SK-N-SH (cell line): Measurements from ENCODE around the gene HAGH. TPM values are rescaled to one million over a fixed set of nuclear protein-coding genes. Genes with fewer than 3 reads are reported as not detected.

Experiments used
- CTCF ChIA-PET: fragments of 300-600, 350-600 bp; formaldehyde crosslinking; extraction: SDS; loops from one replicate; lab custom pipeline; 2021; lab: Yijun Ruan, JAX
- POLR2A ChIA-PET: fragments of 350-600 bp; sonication (Branson Sonifier 250); formaldehyde crosslinking; extraction: SDS; loops from one replicate; lab custom pipeline; 2020; ENCODE audit warnings: antibody characterized with exemption, inconsistent platforms; lab: Yijun Ruan, JAX
- DNase-seq: peaks from one replicate; pipeline ENCODE4 v3.0.0; 2012
- H2AFZ ChIP-seq: fragments of 200-600 bp; sonication (generic); 2 replicates; pipeline ENCODE4 v1.8.1; 2016; ENCODE audit warnings: antibody characterized with exemption, mild to moderate bottlenecking, low read depth
- H3F3A ChIP-seq: fragments of 200-600 bp; sonication (generic); replicated peaks from 2 replicates; pipeline ENCODE3; 2016; ENCODE audit warnings: antibody characterized with exemption, mild to moderate bottlenecking; ENCODE audit not compliant: insufficient read depth
- H3K27ac ChIP-seq, 2 experiments: fragments of 200-500 bp in 1 of 2; fragments of 200-600 bp in 1 of 2; sonication (Bioruptor generic) in 1 of 2; sonication (generic), shearing (Covaris generic) in 1 of 2; 2 replicates each; pipeline versions ENCODE4 v1.5.1 to v1.6.1; 2014 to 2016; ENCODE audit warnings: low read depth in 2 of 2, inconsistent platforms in 1 of 2, low read length in 1 of 2, mild to moderate bottlenecking in 1 of 2, mixed read lengths in 1 of 2
- H3K27me3 ChIP-seq: fragments of 200-600 bp; sonication (generic), shearing (Covaris generic); 2 replicates; pipeline ENCODE4 v1.6.1; 2016; ENCODE audit warnings: mixed run types; ENCODE audit not compliant: insufficient read depth
- H3K36me3 ChIP-seq, 2 experiments: fragments of 200-500 bp in 1 of 2; fragments of 200-600 bp in 1 of 2; sonication (Bioruptor generic) in 1 of 2; sonication (generic) in 1 of 2; replicated peaks in 1 of 2; 2 replicates each; pipeline versions ENCODE3 to v1.5.1; 2014 to 2016; ENCODE audit warnings: low read length in 1 of 2, mild to moderate bottlenecking in 1 of 2; ENCODE audit not compliant: insufficient read depth in 2 of 2, control insufficient read depth in 1 of 2
- H3K4me1 ChIP-seq, 2 experiments: fragments of 200-500 bp in 1 of 2; fragments of 200-600 bp in 1 of 2; sonication (Bioruptor generic) in 1 of 2; sonication (generic), shearing (Covaris generic) in 1 of 2; 2 replicates each; pipeline versions ENCODE4 v1.5.1 to v1.6.1; 2014 to 2016; ENCODE audit warnings: low read depth in 1 of 2, low read length in 1 of 2, mixed run types in 1 of 2; ENCODE audit not compliant: insufficient read depth in 2 of 2, control insufficient read depth in 1 of 2
- H3K4me2 ChIP-seq: fragments of 200-600 bp; sonication (generic), shearing (Covaris generic); 2 replicates; pipeline ENCODE4 v1.6.1; 2017; ENCODE audit warnings: mixed run types
- H3K4me3 ChIP-seq, 2 experiments: fragments of 200-500 bp in 1 of 2; fragments of 200-600 bp in 1 of 2; sonication (Bioruptor generic) in 1 of 2; sonication (generic), shearing (Covaris generic) in 1 of 2; 2 replicates each; pipeline versions ENCODE4 v1.5.1 to v1.8.1; 2014 to 2016; ENCODE audit warnings: low read depth in 2 of 2, inconsistent platforms in 1 of 2, low read length in 1 of 2, mild to moderate bottlenecking in 1 of 2, mixed read lengths in 1 of 2, moderate library complexity in 1 of 2
- H3K79me2 ChIP-seq: fragments of 200-600 bp; sonication (generic); 2 replicates; pipeline ENCODE4 v1.8.1; 2017; ENCODE audit warnings: mild to moderate bottlenecking; ENCODE audit not compliant: insufficient read depth
- H3K9ac ChIP-seq: fragments of 200-600 bp; sonication (generic); 2 replicates; pipeline ENCODE4 v1.6.1; 2017; ENCODE audit warnings: mixed run types
- H3K9me2 ChIP-seq: fragments of 200-600 bp; sonication (generic); 2 replicates; pipeline ENCODE4 v1.6.1; 2017; ENCODE audit warnings: mixed run types
- H3K9me3 ChIP-seq: fragments of 200-600 bp; sonication (generic); 2 replicates; pipeline ENCODE4 v1.6.1; 2017; ENCODE audit warnings: mixed run types, mild to moderate bottlenecking, moderate library complexity
- H4K20me1 ChIP-seq: fragments of 200-600 bp; sonication (generic); 2 replicates; pipeline ENCODE4 v1.6.1; 2017; ENCODE audit warnings: mild to moderate bottlenecking, mixed run types; ENCODE audit not compliant: insufficient read depth
- CHD2 ChIP-seq: fragments of 150-350 bp; IDR thresholded peaks from 2 replicates; pipeline ENCODE4 v1.6.1; 2018; ENCODE audit warnings: low read length; ENCODE audit not compliant: partially characterized antibody
- CTCF ChIP-seq: fragments of 200-600 bp; sonication (generic); IDR thresholded peaks from 2 replicates; pipeline ENCODE4 v1.6.1; 2017; ENCODE audit warnings: antibody characterized with exemption, mild to moderate bottlenecking, moderate library complexity
- FOSL2 ChIP-seq: IDR thresholded peaks from 2 replicates; pipeline ENCODE4 v1.4.0; 2012; ENCODE audit warnings: low read depth, mild to moderate bottlenecking, moderate library complexity, borderline replicate concordance
- FOXJ3 ChIP-seq: sonication (generic); formaldehyde crosslinking; IDR thresholded peaks from 2 replicates; pipeline ENCODE4 v1.5.1; 2020; ENCODE audit warnings: mild to moderate bottlenecking, missing genetic modification reagents
- GATA2 ChIP-seq: sonication (generic); formaldehyde crosslinking; IDR thresholded peaks from 2 replicates; pipeline ENCODE4 v1.5.0; 2020; ENCODE audit warnings: mild to moderate bottlenecking, missing genetic modification reagents
- IRF3 ChIP-seq: fragments of 150-350 bp; IDR thresholded peaks from 2 replicates; pipeline ENCODE4 v1.6.1; 2016; ENCODE audit warnings: mild to moderate bottlenecking, low read depth, low read length
- MAX ChIP-seq: IDR thresholded peaks from 2 replicates; pipeline ENCODE4 v1.4.0; 2012; ENCODE audit warnings: low read depth
- MXI1 ChIP-seq: IDR thresholded peaks from 2 replicates; pipeline ENCODE4 v1.6.1; 2012; ENCODE audit warnings: mild to moderate bottlenecking, low read depth, low read length, improper control_type of control experiment
- NFIC ChIP-seq: IDR thresholded peaks from 2 replicates; pipeline ENCODE4 v1.4.0; 2012; ENCODE audit warnings: borderline replicate concordance
- RAD21 ChIP-seq: IDR thresholded peaks from 2 replicates; pipeline ENCODE4 v1.6.1; 2012; ENCODE audit warnings: mild to moderate bottlenecking, low read length
- RFX5 ChIP-seq: IDR thresholded peaks from 2 replicates; pipeline ENCODE4 v1.6.1; 2012; ENCODE audit warnings: mild to moderate bottlenecking, improper control_type of control experiment, low read length
- SIN3A ChIP-seq: IDR thresholded peaks from 2 replicates; pipeline ENCODE4 v1.6.1; 2012; ENCODE audit warnings: low read depth, mild to moderate bottlenecking, low read length, moderate library complexity, borderline replicate concordance
- SMC3 ChIP-seq: IDR thresholded peaks from 2 replicates; pipeline ENCODE4 v1.6.1; 2012; ENCODE audit warnings: low read depth, low read length, improper control_type of control experiment
- TAF1 ChIP-seq: IDR thresholded peaks from 2 replicates; pipeline ENCODE4 v1.6.1; 2012; ENCODE audit warnings: low read depth, mild to moderate bottlenecking, low read length, moderate library complexity, borderline replicate concordance
- TCF12 ChIP-seq: IDR thresholded peaks from 2 replicates; pipeline ENCODE4 v1.4.0; 2012
- USF1 ChIP-seq: IDR thresholded peaks from 2 replicates; pipeline ENCODE4 v1.4.0; 2012; ENCODE audit warnings: low read depth, borderline replicate concordance
- WGBS: methylation state at CpG from one replicate; pipeline ENCODE4 v1.1.6; 2017; ENCODE audit warnings: low lambda C conversion rate; 5-methylcytosine and 5-hydroxymethylcytosine counted together
- polyA plus RNA-seq, 3 experiments: library from polyadenylated mRNA; depleted of rRNA; stranded (reverse); fragments of >200 nt; gene quantifications; 2 replicates each; pipeline ENCODE4 v1.2.3, GENCODE V29; 2012

HAGH gene
- polyA plus RNA-seq, 1 of the 3 experiments (the other 2 are of a cell fraction) = 138 TPM

DNA sequence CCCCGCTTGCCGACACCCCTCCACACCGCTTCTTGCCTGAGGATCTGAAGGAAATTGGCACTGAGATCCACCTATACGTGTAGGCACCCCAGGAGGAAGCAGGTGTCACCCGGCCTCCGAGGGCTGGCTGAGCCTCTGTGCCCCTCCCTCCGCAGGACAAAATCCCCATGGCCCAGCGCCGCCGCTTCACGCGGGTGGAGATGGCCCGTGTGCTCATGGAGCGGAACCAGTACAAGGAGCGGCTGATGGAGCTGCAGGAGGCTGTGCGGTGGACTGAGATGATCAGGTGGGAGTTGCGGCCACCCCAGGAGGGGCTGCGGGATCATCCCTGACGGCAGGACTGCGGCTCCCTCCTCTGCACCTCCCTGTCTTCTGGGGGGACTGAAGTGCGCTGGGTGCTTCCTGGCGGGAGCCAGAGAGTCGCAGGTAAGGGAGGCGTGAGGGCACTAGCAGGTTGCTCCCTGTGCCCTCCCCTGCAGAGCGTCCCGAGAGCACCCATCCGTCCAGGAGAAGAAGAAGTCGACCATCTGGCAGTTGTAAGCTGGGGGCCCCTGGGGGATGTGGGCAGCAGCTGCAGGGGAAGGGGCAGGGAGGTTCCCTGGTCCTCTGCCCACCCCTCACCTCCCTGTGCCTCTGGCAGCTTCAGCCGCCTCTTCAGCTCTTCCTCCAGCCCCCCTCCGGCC, 64.3 kb downstream of the HAGH start:
- Histone ChIP-seq H3K27ac (no peak overlapping the region), H3F3A (no peaks in the 10 kb centered on the region), H3K9ac (no peak overlapping the region), H4K20me1 (no peaks in the 10 kb centered on the region), H3K27me3 (no peaks in the 10 kb centered on the region), H3K4me2 (no peak overlapping the region), H3K4me1 (no peaks in the 10 kb centered on the region), H3K36me3 (peaks cover 0 to 69% of the 10 kb centered on the region in 2 experiments), H3K9me2 (no peaks in the 10 kb centered on the region), H3K79me2 (no peaks in the 10 kb centered on the region), H3K9me3 (no peaks in the 10 kb centered on the region), H2AFZ (no peak overlapping the region), H3K4me3 (no peak overlapping the region)
- no peak for DNase-seq
- CTCF ChIA-PET = interaction anchor here (0.9 to 1.9 kb wide), 3 partner anchors 10 to 56 kb away, joined by 4 to 7 read pairs (median 5); partner anchors contain the start of genes EME2, MAPK8IP3 and MRPS34
- WGBS = 96% methylated on average over 19 of the region's 30 CpGs
- TF ChIP-seq RAD21 (no peak), TCF12 (no peak), NFIC (no peak), FOXJ3 (CRISPR knock-in tag) (no peak), GATA2 (CRISPR knock-in tag) (no peak), MAX (no peak), FOSL2 (no peak), RFX5 (no peak)
- POLR2A ChIA-PET = no interaction called here

- H3K4me2 ChIP-seq = no peak overlapping the region
- H3K9ac ChIP-seq = no peak overlapping the region
- H3K4me1 ChIP-seq = no peaks in the 10 kb centered on the region
- H3K9me2 ChIP-seq = no peaks in the 10 kb centered on the region
- no peak overlapping the region for H3K4me3 ChIP-seq
- H2AFZ ChIP-seq = no peak overlapping the region
- H3K36me3 ChIP-seq = peaks cover 0 to 63% of the 10 kb centered on the region in 2 experiments
- no peaks in the 10 kb centered on the region for H3K79me2 ChIP-seq
- WGBS = 91% methylated on average over 13 of the region's 15 CpGs
- ChIA-PET POLR2A (no interaction called here), CTCF (no interaction called here)
- H3K27ac ChIP-seq = no peak overlapping the region
- no peaks in the 10 kb centered on the region for H3F3A ChIP-seq
- no peaks in the 10 kb centered on the region for H3K27me3 ChIP-seq
- no peak for DNase-seq
- H3K9me3 ChIP-seq = no peaks in the 10 kb centered on the region
- H4K20me1 ChIP-seq = no peaks in the 10 kb centered on the region
- TF ChIP-seq TCF12 = no peak
- no peak for TF ChIP-seq SMC3
- no peak for TF ChIP-seq IRF3
- TF ChIP-seq RAD21 = no peak
- no peak for TF ChIP-seq USF1
- no peak for TF ChIP-seq RFX5
- TF ChIP-seq MXI1 = no peak
- no peak for TF ChIP-seq FOSL2
- TF ChIP-seq TAF1 = no peak
- no peak for TF ChIP-seq SIN3A
- no peak for TF ChIP-seq CHD2
- no peak for TF ChIP-seq CTCF
Observed at GRCh38 chr16:1761751-1762150, 64.9 kb downstream of the HAGH start.
